PC-3 (cell line): ENCODE results near the gene DNAJA2.

ENCODE experiments used
- CTCF ChIP-seq: fragments of 300-600 bp; sonication (generic); conservative IDR thresholded peaks from 2 replicates; pipeline ENCODE4 v1.5.1; 2017; ENCODE audit warnings: antibody characterized with exemption, low read depth, mild to moderate bottlenecking, low read length
- EZH2 ChIP-seq: fragments of 300-600 bp; sonication (generic); IDR thresholded peaks from one replicate; pipeline ENCODE4 v1.6.1; 2017; ENCODE audit warnings: antibody characterized with exemption, mild to moderate bottlenecking, low read length; ENCODE audit not compliant: unreplicated experiment

DNA sequence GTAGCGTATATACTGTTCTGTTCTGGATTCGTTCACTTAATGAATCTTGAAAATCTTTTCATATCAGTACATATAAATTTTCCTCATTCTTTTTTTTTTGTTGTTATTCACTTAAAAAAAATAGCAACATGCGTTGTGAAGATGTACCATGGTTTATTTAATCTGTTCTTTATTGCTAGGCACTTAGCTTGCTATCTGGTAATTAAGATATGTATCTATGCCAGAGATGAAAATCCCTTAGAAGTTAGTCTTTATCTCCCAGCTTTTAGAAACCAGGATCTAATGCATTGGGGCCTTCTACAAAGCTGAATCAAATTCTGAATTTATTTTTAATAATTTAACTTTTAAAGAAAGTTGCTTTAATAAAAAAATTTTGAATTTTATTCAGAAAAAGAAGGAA lies 13.0 kb upstream of the DNAJA2 start:
- TF ChIP-seq CTCF: no peak
- no peak for TF ChIP-seq EZH2
